Upper lobe of left lung (tissue), 4 donors: ENCODE data around the gene CCDC149.
A peak's percentile ranks its signal among the peaks of the same experiment; 100 is the strongest.

Experiments used
- CTCF ChIP-seq, 6 experiments: fragments of 450-650 bp in 4 of 6; fragments of 200-600 bp in 2 of 6; sonication (generic) in 2 of 6; IDR thresholded peaks; one replicate each; pipeline ENCODE4 v1.5.1; 2016 to 2019; ENCODE audit warnings: antibody characterized with exemption in 6 of 6
- POLR2AphosphoS5 ChIP-seq, 2 donors: sonication (generic); formaldehyde crosslinking; IDR thresholded peaks; one replicate each; pipeline ENCODE4 v1.5.1; 2017; ENCODE audit warnings: antibody characterized with exemption in 2 of 2

- no peak for TF ChIP-seq CTCF (IDR thresholded peaks at IDR 0.05)
- TF ChIP-seq POLR2AphosphoS5 (IDR thresholded peaks at IDR 0.05) = peak; percentile 45 to 46
Measured at GRCh38 chr4:24794480-24794879, 118.4 kb downstream of the CCDC149 start.
